ENCODE results near the gene PC.

Gene PC

GRCh38 chr11:66958956-66959274 lies 732 bp upstream of the PC start:
- H3K9ac ChIP-seq (ENCODE audit: low read depth in 1 of 2, low read length in 2 of 2) = no peak overlapping the region

GRCh38 chr11:66957971-66958231 lies 282 bp downstream of the PC start:
- H3K9me3 ChIP-seq (ENCODE audit: control insufficient read depth in 1 of 2, low read length in 2 of 2) = no peaks in the 10 kb centered on the region
- H3K27me3 ChIP-seq (ENCODE audit: control insufficient read depth in 1 of 2, insufficient read depth in 2 of 2, low read length in 2 of 2) = no peaks in the 10 kb centered on the region
- peak overlapping the region; percentile 32 to 51 for H3K9ac ChIP-seq (ENCODE audit: low read depth in 1 of 2, low read length in 2 of 2)
- peaks cover 22 to 25% of the 10 kb centered on the region in 2 donors for H3K4me1 ChIP-seq (ENCODE audit: control insufficient read depth in 1 of 2, insufficient read depth in 2 of 2, low read length in 2 of 2)
- H3K36me3 ChIP-seq (ENCODE audit: control insufficient read depth in 1 of 2, insufficient read depth in 2 of 2, low read length in 2 of 2) = no peaks in the 10 kb centered on the region
- peak overlapping the region; percentile 63 to 74 for H3K4me3 ChIP-seq (ENCODE audit: low read depth in 1 of 2, low read length in 2 of 2)
- H3K27ac ChIP-seq (ENCODE audit: low read depth, low read length) = peak overlapping the region; percentile 66

More at GRCh38 chr11:66958956-66959274, 732 bp upstream of the PC start:
- no peaks in the 10 kb centered on the region for H3K36me3 ChIP-seq (ENCODE audit: control insufficient read depth in 1 of 2, insufficient read depth in 2 of 2, low read length in 2 of 2)
- peaks cover 16 to 19% of the 10 kb centered on the region in 2 donors for H3K4me1 ChIP-seq (ENCODE audit: control insufficient read depth in 1 of 2, insufficient read depth in 2 of 2, low read length in 2 of 2)
- peak overlapping the region; percentile 58 for H3K4me3 ChIP-seq (ENCODE audit: low read depth in 1 of 2, low read length in 2 of 2)
- H3K27me3 ChIP-seq (ENCODE audit: control insufficient read depth in 1 of 2, insufficient read depth in 2 of 2, low read length in 2 of 2) = no peaks in the 10 kb centered on the region
- no peak overlapping the region for H3K27ac ChIP-seq (ENCODE audit: low read depth, low read length)
- H3K9me3 ChIP-seq (ENCODE audit: control insufficient read depth in 1 of 2, low read length in 2 of 2) = no peaks in the 10 kb centered on the region

- H3K9me3 ChIP-seq (ENCODE audit: control insufficient read depth in 1 of 2, low read length in 2 of 2) = no peaks in the 10 kb centered on the region
- no peak overlapping the region for H3K9ac ChIP-seq (ENCODE audit: low read depth in 1 of 2, low read length in 2 of 2)
- no peak overlapping the region for H3K27ac ChIP-seq (ENCODE audit: low read depth, low read length)
- H3K4me1 ChIP-seq (ENCODE audit: control insufficient read depth in 1 of 2, insufficient read depth in 2 of 2, low read length in 2 of 2) = peaks cover 22 to 31% of the 10 kb centered on the region in 2 donors
- no peak overlapping the region for H3K4me3 ChIP-seq (ENCODE audit: low read depth in 1 of 2, low read length in 2 of 2)
- no peaks in the 10 kb centered on the region for H3K36me3 ChIP-seq (ENCODE audit: control insufficient read depth in 1 of 2, insufficient read depth in 2 of 2, low read length in 2 of 2)
- H3K27me3 ChIP-seq (ENCODE audit: control insufficient read depth in 1 of 2, insufficient read depth in 2 of 2, low read length in 2 of 2) = no peaks in the 10 kb centered on the region
These were observed 1.4 kb downstream of the PC start for GRCh38 chr11:66956689-66957290.

GRCh38 chr11:66953081-66953833 lies 4.9 kb downstream of the PC start:
- Histone ChIP-seq H3K4me3 (ENCODE audit: low read depth in 1 of 2, low read length in 2 of 2) (no peak overlapping the region), H3K36me3 (ENCODE audit: control insufficient read depth in 1 of 2, insufficient read depth in 2 of 2, low read length in 2 of 2) (no peaks in the 10 kb centered on the region), H3K27ac (ENCODE audit: low read depth, low read length) (no peak overlapping the region), H3K27me3 (ENCODE audit: control insufficient read depth in 1 of 2, insufficient read depth in 2 of 2, low read length in 2 of 2) (no peaks in the 10 kb centered on the region), H3K4me1 (ENCODE audit: control insufficient read depth in 1 of 2, insufficient read depth in 2 of 2, low read length in 2 of 2) (peaks cover 16 to 26% of the 10 kb centered on the region in 2 donors), H3K9ac (ENCODE audit: low read depth in 1 of 2, low read length in 2 of 2) (no peak overlapping the region), H3K9me3 (ENCODE audit: control insufficient read depth in 1 of 2, low read length in 2 of 2) (no peaks in the 10 kb centered on the region)

- Histone ChIP-seq H3K4me3 (ENCODE audit: low read depth in 1 of 2, low read length in 2 of 2) (no peak overlapping the region), H3K4me1 (ENCODE audit: control insufficient read depth in 1 of 2, insufficient read depth in 2 of 2, low read length in 2 of 2) (peaks cover 10 to 19% of the 10 kb centered on the region in 2 donors), H3K27me3 (ENCODE audit: control insufficient read depth in 1 of 2, insufficient read depth in 2 of 2, low read length in 2 of 2) (no peaks in the 10 kb centered on the region), H3K27ac (ENCODE audit: low read depth, low read length) (no peak overlapping the region), H3K9ac (ENCODE audit: low read depth in 1 of 2, low read length in 2 of 2) (no peak overlapping the region), H3K9me3 (ENCODE audit: control insufficient read depth in 1 of 2, low read length in 2 of 2) (no peaks in the 10 kb centered on the region), H3K36me3 (ENCODE audit: control insufficient read depth in 1 of 2, insufficient read depth in 2 of 2, low read length in 2 of 2) (no peaks in the 10 kb centered on the region)
These were observed 6.3 kb downstream of the PC start for GRCh38 chr11:66951927-66952337.

GRCh38 chr11:66951135-66951534 lies 7.0 kb downstream of the PC start:
- H3K4me1 ChIP-seq (ENCODE audit: control insufficient read depth in 1 of 2, insufficient read depth in 2 of 2, low read length in 2 of 2) = peaks cover 6 to 15% of the 10 kb centered on the region in 2 donors
- H3K27ac ChIP-seq (ENCODE audit: low read depth, low read length) = no peak overlapping the region
- H3K36me3 ChIP-seq (ENCODE audit: control insufficient read depth in 1 of 2, insufficient read depth in 2 of 2, low read length in 2 of 2) = no peaks in the 10 kb centered on the region
- H3K4me3 ChIP-seq (ENCODE audit: low read depth in 1 of 2, low read length in 2 of 2) = no peak overlapping the region
- no peaks in the 10 kb centered on the region for H3K27me3 ChIP-seq (ENCODE audit: control insufficient read depth in 1 of 2, insufficient read depth in 2 of 2, low read length in 2 of 2)
- no peak overlapping the region for H3K9ac ChIP-seq (ENCODE audit: low read depth in 1 of 2, low read length in 2 of 2)
- no peaks in the 10 kb centered on the region for H3K9me3 ChIP-seq (ENCODE audit: control insufficient read depth in 1 of 2, low read length in 2 of 2)

- H3K4me3 ChIP-seq (ENCODE audit: low read depth in 1 of 2, low read length in 2 of 2) = no peak overlapping the region
- no peaks in the 10 kb centered on the region for H3K9me3 ChIP-seq (ENCODE audit: control insufficient read depth in 1 of 2, low read length in 2 of 2)
- no peaks in the 10 kb centered on the region for H3K27me3 ChIP-seq (ENCODE audit: control insufficient read depth in 1 of 2, insufficient read depth in 2 of 2, low read length in 2 of 2)
- H3K9ac ChIP-seq (ENCODE audit: low read depth in 1 of 2, low read length in 2 of 2) = no peak overlapping the region
- H3K4me1 ChIP-seq (ENCODE audit: control insufficient read depth in 1 of 2, insufficient read depth in 2 of 2, low read length in 2 of 2) = peaks cover 6 to 15% of the 10 kb centered on the region in 2 donors
- no peaks in the 10 kb centered on the region for H3K36me3 ChIP-seq (ENCODE audit: control insufficient read depth in 1 of 2, insufficient read depth in 2 of 2, low read length in 2 of 2)
- no peak overlapping the region for H3K27ac ChIP-seq (ENCODE audit: low read depth, low read length)
These were observed 8.1 kb downstream of the PC start for GRCh38 chr11:66950112-66950535.

GRCh38 chr11:66938582-66939135 lies 19.5 kb downstream of the PC start:
- Histone ChIP-seq H3K9ac (ENCODE audit: low read depth in 1 of 2, low read length in 2 of 2) (no peak overlapping the region), H3K27ac (ENCODE audit: low read depth, low read length) (no peak overlapping the region), H3K36me3 (ENCODE audit: control insufficient read depth in 1 of 2, insufficient read depth in 2 of 2, low read length in 2 of 2) (no peaks in the 10 kb centered on the region), H3K4me3 (ENCODE audit: low read depth in 1 of 2, low read length in 2 of 2) (no peak overlapping the region), H3K27me3 (ENCODE audit: control insufficient read depth in 1 of 2, insufficient read depth in 2 of 2, low read length in 2 of 2) (no peaks in the 10 kb centered on the region), H3K9me3 (ENCODE audit: control insufficient read depth in 1 of 2, low read length in 2 of 2) (no peaks in the 10 kb centered on the region), H3K4me1 (ENCODE audit: control insufficient read depth in 1 of 2, insufficient read depth in 2 of 2, low read length in 2 of 2) (no peaks in the 10 kb centered on the region)

GRCh38 chr11:66937193-66937733 lies 20.9 kb downstream of the PC start:
- Histone ChIP-seq H3K4me1 (ENCODE audit: control insufficient read depth in 1 of 2, insufficient read depth in 2 of 2, low read length in 2 of 2) (no peaks in the 10 kb centered on the region), H3K9me3 (ENCODE audit: control insufficient read depth in 1 of 2, low read length in 2 of 2) (no peaks in the 10 kb centered on the region), H3K4me3 (ENCODE audit: low read depth in 1 of 2, low read length in 2 of 2) (no peak overlapping the region), H3K27ac (ENCODE audit: low read depth, low read length) (no peak overlapping the region), H3K9ac (ENCODE audit: low read depth in 1 of 2, low read length in 2 of 2) (no peak overlapping the region), H3K27me3 (ENCODE audit: control insufficient read depth in 1 of 2, insufficient read depth in 2 of 2, low read length in 2 of 2) (no peaks in the 10 kb centered on the region), H3K36me3 (ENCODE audit: control insufficient read depth in 1 of 2, insufficient read depth in 2 of 2, low read length in 2 of 2) (no peaks in the 10 kb centered on the region)

GRCh38 chr11:66936311-66936711 lies 21.9 kb downstream of the PC start:
- Histone ChIP-seq H3K4me3 (ENCODE audit: low read depth in 1 of 2, low read length in 2 of 2) (no peak overlapping the region), H3K27ac (ENCODE audit: low read depth, low read length) (no peak overlapping the region), H3K36me3 (ENCODE audit: control insufficient read depth in 1 of 2, insufficient read depth in 2 of 2, low read length in 2 of 2) (no peaks in the 10 kb centered on the region), H3K27me3 (ENCODE audit: control insufficient read depth in 1 of 2, insufficient read depth in 2 of 2, low read length in 2 of 2) (no peaks in the 10 kb centered on the region), H3K9ac (ENCODE audit: low read depth in 1 of 2, low read length in 2 of 2) (no peak overlapping the region), H3K4me1 (ENCODE audit: control insufficient read depth in 1 of 2, insufficient read depth in 2 of 2, low read length in 2 of 2) (no peaks in the 10 kb centered on the region), H3K9me3 (ENCODE audit: control insufficient read depth in 1 of 2, low read length in 2 of 2) (no peaks in the 10 kb centered on the region)
